ENCODE data around the gene CFH.

DNA sequence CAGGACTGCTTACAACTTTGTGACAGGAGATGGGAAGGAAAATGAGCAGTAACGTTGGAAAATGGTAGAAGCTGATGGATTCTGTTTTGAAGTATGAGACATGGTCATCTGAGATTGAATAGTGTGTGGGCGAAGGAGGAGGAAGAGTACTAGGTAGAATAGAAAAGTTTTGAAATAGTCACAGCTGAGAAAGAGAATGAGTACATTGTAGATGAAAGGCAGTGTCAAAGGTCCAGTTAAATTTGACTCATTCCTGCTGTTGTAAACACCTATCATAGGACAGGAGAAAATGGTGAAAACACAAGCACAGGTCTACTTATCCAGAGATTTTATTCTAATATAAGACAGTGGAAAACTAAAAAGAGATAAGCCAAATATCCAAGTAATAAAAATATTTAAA is 66.0 kb downstream of the CFH start:
- TF ChIP-seq, protein P1, sequence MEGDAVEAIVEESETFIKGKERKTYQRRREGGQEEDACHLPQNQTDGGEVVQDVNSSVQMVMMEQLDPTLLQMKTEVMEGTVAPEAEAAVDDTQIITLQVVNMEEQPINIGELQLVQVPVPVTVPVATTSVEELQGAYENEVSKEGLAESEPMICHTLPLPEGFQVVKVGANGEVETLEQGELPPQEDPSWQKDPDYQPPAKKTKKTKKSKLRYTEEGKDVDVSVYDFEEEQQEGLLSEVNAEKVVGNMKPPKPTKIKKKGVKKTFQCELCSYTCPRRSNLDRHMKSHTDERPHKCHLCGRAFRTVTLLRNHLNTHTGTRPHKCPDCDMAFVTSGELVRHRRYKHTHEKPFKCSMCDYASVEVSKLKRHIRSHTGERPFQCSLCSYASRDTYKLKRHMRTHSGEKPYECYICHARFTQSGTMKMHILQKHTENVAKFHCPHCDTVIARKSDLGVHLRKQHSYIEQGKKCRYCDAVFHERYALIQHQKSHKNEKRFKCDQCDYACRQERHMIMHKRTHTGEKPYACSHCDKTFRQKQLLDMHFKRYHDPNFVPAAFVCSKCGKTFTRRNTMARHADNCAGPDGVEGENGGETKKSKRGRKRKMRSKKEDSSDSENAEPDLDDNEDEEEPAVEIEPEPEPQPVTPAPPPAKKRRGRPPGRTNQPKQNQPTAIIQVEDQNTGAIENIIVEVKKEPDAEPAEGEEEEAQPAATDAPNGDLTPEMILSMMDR (IDR thresholded peaks at IDR 0.05; ENCODE audit: poor library complexity, severe bottlenecking) = no peak
- TF ChIP-seq EZH2 (IDR thresholded peaks at IDR 0.05; ENCODE audit: borderline replicate concordance, insufficient read depth, low read length, poor library complexity, severe bottlenecking) = no peak
- no peak for TF ChIP-seq SMC3 (conservative IDR thresholded peaks at IDR 0.05; ENCODE audit: poor library complexity)
- TF ChIP-seq, protein P2, sequence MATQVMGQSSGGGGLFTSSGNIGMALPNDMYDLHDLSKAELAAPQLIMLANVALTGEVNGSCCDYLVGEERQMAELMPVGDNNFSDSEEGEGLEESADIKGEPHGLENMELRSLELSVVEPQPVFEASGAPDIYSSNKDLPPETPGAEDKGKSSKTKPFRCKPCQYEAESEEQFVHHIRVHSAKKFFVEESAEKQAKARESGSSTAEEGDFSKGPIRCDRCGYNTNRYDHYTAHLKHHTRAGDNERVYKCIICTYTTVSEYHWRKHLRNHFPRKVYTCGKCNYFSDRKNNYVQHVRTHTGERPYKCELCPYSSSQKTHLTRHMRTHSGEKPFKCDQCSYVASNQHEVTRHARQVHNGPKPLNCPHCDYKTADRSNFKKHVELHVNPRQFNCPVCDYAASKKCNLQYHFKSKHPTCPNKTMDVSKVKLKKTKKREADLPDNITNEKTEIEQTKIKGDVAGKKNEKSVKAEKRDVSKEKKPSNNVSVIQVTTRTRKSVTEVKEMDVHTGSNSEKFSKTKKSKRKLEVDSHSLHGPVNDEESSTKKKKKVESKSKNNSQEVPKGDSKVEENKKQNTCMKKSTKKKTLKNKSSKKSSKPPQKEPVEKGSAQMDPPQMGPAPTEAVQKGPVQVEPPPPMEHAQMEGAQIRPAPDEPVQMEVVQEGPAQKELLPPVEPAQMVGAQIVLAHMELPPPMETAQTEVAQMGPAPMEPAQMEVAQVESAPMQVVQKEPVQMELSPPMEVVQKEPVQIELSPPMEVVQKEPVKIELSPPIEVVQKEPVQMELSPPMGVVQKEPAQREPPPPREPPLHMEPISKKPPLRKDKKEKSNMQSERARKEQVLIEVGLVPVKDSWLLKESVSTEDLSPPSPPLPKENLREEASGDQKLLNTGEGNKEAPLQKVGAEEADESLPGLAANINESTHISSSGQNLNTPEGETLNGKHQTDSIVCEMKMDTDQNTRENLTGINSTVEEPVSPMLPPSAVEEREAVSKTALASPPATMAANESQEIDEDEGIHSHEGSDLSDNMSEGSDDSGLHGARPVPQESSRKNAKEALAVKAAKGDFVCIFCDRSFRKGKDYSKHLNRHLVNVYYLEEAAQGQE (IDR thresholded peaks at IDR 0.05; ENCODE audit: borderline replicate concordance) = no peak
- no peak for TF ChIP-seq POLR2AphosphoS5 (IDR thresholded peaks at IDR 0.05)
- TF ChIP-seq RAD21 (conservative IDR thresholded peaks at IDR 0.05) = no peak
- TF ChIP-seq TAF1 (IDR thresholded peaks at IDR 0.05; ENCODE audit: low read depth) = no peak
- no peak for TF ChIP-seq MXI1 (conservative IDR thresholded peaks at IDR 0.05; ENCODE audit: poor library complexity, severe bottlenecking)
- no peak for TF ChIP-seq EP300 (conservative IDR thresholded peaks at IDR 0.05; ENCODE audit: poor library complexity, severe bottlenecking)

All from neural cell (in vitro differentiated cells).